ENCODE measurements around the gene ZNF423.
A peak's percentile ranks its signal among the peaks of the same experiment; 100 is the strongest.

ZNF423 gene

DNA sequence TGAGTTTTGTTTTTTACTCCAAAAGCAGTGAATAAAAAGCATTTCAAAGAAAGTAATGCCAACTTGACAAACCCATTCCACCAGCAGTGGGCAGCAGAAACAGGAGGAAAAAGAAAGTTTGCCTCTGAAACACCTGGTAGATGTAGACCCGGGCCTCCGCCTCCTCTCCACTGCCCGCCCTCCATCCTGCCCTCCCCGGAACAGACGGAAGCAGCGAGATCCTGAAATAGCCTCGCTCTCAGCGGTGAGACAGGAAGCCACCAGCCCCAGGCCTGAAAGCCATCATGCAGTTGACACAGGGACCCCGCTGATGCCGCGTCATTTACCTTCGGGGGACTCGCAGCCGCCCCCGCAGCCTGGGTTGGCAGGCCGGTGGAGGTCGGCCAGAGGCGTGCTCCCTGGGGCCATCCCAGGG lies 414.5 kb downstream of the ZNF423 start:
- DNase-seq = peak; percentile 52

DNA sequence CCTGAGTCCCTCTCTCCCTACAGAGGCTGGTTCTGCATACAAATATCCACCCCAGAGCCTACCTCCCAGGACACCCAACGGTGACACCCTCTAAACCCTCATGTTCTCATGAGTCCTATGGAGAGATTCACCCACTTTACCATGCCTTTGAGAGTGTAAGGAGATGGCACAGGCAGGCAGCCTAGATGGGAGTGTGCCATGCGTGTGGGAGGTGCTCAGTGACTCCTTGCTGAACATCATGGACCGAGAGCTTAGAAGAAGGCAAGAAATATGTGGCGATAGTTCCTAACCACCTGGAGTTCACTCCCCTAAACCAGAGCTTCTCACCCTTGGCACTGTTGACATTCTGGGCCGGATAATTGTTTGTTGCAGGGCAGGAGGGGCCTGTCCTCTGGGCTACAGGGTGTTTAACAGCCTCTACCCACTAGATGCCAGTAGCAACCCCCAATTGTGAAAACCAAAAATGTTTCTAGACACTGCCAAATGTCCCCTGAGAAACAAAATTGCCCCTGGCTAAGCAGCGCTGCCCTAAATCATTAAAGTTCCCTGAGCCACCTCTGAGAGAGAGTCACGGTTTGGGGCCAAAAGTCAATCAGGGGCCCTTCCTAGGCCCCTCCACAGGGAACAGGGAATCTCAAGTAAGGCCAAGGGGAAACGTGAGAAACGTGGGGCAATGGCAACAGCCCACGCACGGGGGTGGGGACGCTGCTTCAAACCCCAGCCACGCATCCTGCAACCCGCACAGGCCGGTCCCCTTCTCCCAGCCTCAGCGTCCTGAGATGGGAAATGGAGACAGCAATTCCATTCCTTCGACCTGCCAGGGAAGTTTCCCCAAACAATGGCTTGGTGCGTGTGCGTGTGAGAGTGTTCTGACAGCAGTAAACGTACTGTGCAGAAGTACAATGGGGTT lies 415.5 kb downstream of the ZNF423 start:
- no peak for DNase-seq

DNA sequence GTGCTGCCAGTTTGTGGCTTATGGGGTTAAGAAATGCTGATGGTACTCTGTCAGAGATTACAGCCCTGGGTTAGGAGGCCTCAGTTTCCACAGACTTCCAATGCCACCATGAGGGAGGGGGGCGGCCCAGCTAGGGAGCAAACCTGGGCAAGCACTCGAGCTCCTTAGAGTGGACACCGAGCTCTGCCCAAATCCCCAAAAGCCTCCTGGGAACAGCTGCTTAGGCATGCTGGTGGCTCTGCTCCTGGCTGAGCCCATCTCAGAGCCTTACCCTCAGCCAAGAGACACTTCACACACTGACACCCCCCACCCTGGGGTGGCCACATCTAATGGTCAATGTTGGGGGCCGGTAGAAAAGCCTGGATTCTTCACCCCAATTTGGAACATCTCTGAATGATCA lies 416.2 kb downstream of the ZNF423 start:
- no peak for DNase-seq

GRCh38 chr16:49439050-49439449 lies 416.9 kb downstream of the ZNF423 start:
- DNase-seq = no peak

Data from activated CD4-positive, CD25-positive, alpha-beta regulatory T cell treated with anti-CD3 and anti-CD28 coated beads, Interleukin-2, amount 50 U/mL, for 72 hours (primary cell).